GM12892 (cell line): ENCODE measurements around the gene MCM9.

ENCODE experiments used
- POLR2A ChIP-seq: IDR thresholded peaks from 2 replicates; pipeline ENCODE4 v1.6.1; 2011; ENCODE audit warnings: low read depth, low read length, control low read depth
- POLR2AphosphoS5 ChIP-seq: IDR thresholded peaks from 2 replicates; pipeline ENCODE4 v1.6.1; 2011; ENCODE audit warnings: low read depth, low read length, control low read depth
- TAF1 ChIP-seq: IDR thresholded peaks from 2 replicates; pipeline ENCODE4 v1.6.1; 2011; ENCODE audit warnings: low read depth, mild to moderate bottlenecking, control low read depth, low read length, borderline replicate concordance

GRCh38 chr6:118853408-118853807 lies 81.6 kb downstream of the MCM9 start:
- TF ChIP-seq TAF1 (no peak), POLR2A (no peak), POLR2AphosphoS5 (no peak)
